ENCODE data around the gene BSND.

BSND gene

GRCh38 chr1:54994355-54994990 lies 4.3 kb upstream of the BSND start:
- no peak for DNase-seq

DNA sequence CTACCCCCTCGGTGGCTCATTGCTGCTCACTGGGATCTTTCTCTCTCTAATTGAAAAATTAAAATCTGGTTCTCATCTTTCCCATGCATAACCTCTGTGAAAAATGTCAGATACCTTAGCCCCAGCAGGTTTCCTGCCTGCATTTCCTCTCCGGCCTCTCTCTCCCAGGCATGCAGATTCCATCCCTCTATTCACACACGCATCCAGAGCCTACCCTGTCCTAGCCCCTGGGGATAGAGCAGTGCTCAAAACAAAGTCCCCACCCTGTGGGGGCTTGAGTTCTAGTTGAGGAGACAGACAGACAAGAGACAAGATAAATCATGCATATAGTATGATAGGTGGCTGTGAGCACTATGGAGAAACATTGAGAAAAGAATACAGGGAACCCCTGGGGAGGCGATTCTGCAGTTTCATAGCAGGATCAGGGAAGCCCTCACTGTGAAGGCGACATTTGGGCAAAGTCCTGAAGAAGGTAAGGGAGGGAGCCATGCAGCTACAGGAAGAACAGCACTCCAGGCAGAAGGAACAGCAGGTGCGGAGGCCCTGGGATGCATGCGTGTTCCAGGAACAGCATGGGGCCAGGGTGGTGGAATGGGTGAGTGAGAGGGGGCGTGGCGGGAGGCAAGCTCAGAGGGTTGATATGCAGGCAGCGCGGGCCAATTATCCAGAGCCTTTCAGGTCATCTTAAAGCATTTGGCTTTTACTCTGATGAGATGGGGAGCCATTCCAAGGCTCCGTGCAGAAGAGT lies 3.5 kb upstream of the BSND start:
- no peak for DNase-seq

GRCh38 chr1:54995835-54996234 lies 2.9 kb upstream of the BSND start:
- DNase-seq = no peak

DNA sequence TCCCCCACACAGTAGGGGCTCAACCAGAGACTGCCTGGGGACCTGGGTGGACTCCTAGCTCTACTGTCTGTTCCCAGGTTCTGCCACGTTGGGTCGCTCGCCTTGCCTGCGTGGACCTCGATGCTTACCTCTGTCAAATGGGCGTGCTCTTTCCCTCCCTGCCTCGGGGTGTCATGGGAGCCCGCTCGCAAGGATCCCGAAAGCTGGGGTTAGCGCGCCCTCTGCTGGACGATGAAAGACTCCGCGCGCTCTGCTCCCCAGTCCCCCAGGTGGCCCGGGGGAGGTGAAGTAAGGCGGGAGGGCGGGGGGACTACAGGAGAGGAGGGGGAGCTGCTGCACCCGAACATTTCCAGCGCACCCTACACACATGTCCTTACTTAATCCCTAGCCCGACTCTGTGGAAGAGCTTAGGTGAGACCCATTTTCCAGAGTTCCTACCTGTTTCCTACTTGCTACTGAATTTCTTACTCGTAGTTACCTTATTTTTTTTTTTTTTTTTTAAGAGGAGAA lies 2.3 kb upstream of the BSND start:
- DNase-seq = peak; percentile 82

- no peak for DNase-seq
Measured at GRCh38 chr1:54996869-54997710, 1.6 kb upstream of the BSND start.

GRCh38 chr1:54997711-54997986 lies 1.1 kb upstream of the BSND start:
- no peak for DNase-seq

DNA sequence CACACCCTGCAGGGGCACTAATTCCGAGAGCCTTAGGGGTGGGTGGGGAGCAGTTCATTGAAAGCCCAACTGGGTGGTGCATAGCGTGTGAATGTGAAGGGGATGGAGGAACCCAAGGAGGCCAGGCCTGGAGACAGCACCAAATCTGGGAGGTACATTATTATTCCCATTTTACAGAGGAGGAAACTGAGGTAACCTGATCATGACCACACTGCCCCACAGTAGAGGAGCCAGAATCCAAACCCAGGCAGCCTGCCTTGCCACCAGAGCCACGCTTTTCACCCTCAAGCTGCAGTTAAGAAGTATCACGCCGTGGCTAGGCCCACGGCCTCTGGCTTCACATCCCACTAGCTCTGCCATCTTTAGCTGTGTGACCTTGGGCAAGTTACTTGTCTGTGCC lies 633 bp upstream of the BSND start:
- no peak for DNase-seq

DNA sequence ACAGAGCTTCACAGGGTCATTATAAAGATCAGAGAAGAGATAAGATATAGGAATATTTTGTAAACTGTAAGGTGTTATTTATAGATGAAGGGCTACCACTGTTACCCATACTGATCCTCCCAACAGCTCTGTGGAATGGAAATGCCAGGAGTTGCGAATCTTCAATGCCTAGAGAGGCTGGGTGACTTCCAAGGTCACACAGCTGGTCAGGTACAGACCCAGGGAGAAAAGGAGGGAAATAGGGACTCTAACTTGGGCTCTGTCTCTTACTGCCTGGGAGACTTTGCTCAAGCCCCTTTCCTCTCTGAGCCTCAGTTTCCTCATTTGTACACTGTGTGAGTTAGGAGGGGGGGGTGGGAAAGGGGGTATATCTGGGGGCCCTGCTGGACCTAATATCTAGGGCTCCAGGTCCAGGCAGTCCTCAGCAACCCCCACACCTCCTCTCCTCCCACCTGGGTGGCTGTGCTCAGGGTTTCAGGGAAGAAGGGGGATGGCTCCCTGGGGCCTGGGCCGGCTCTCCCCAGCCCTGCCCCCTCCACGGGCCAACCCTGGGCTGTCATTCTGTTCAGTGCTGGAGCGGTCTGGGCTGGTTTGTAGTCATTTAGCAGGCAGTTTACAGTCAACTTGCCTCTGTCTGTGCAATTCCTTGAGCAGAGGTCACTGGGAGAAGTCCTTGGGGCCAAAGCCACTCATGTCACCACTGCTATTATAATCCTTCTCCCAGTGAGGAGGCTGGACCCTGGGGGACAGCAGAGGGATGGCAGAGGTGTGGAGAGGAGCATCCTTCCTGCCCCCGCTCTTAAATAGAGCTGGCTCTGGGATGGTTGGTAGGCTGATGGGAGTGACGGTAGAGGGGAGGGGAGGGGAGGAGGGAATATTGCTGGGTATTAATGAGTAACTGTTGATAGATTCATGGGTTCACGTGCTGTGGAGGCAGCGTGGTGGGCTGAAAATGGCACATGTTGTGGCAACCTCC lies 1.7 kb downstream of the BSND start:
- DNase-seq = no peak

DNA sequence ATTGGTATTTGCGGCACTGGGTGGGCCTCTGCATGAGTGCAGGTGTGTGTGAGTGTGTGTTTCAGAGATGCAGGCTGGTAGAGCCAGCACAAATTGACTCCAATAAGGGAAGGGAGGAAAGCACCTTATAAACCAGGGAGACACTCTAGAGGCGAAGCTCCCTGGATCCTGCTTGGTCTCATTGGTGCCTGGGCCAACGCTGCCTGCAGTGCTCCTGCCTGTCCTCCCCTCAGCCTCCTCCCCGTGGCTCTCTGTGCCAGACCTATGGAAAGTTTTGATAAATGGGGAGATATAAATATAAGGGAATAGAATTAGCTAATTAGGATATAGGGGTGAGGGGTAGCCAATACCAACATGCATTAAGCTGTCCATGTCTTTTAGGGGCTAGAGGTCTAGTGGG lies 2.6 kb downstream of the BSND start:
- DNase-seq = no peak

- no peak for DNase-seq
Measured at GRCh38 chr1:55002686-55003085, 4.0 kb downstream of the BSND start.

GRCh38 chr1:55005351-55006140 lies 6.8 kb downstream of the BSND start:
- DNase-seq = no peak

GRCh38 chr1:55006931-55007330 lies 8.2 kb downstream of the BSND start:
- DNase-seq = no peak

DNA sequence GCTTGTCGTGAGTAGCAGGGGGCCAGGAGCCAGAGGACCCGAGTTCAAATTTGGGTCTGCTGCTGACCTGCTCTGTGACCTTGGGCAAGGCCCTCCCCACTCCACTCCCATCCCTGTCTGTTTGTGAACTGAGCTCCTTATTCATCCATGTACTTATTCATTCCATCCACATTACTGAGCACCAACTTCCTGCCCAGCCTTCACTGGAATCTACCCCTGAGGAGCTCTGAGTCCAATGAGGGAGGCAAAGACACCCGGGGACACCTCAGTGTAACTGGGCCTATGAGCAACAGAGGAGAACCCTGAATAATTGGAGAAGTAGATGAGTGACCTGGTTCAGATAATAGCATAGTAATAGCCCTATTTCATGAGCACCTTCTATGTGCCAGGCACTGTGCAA lies 8.9 kb downstream of the BSND start:
- DNase-seq = no peak

GRCh38 chr1:55010194-55010886 lies 11.6 kb downstream of the BSND start:
- DNase-seq = no peak

DNA sequence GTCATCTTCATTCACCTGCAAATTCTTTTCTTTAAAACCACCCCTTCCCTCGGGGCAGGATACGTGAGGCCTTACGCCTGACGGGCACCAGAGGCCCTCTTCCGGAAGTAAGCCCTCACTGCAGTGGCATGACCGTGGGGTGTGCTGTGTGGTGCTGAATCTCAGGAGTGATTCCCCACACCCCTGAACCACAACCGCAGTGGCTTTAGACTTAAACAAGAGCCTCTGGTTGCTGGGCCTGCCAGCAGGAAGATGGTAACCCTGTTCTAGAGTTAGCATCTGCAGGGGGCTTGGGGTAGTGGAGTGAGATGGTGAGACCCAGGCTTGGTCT lies 12.1 kb downstream of the BSND start:
- no peak for DNase-seq

DNA sequence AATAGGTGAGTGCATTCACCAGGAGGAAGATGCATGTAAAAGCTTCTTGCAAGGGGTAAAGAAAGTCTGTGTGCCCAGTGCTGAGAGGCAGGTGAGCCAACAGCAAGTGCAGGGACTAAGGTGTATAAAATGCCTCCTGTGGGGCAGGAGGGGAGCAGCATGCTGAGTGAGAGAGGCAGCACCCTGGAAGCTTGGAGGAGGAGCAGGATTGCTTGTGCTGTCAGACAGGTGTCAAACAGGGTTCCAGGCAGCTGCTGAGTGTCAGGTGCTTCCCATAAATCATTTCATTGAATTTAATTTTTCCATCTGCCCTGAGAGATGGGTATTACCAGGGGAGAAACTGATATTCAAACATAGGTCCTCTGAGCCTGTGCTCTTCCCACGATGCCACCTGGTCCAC lies 13.9 kb downstream of the BSND start:
- no peak for DNase-seq

DNA sequence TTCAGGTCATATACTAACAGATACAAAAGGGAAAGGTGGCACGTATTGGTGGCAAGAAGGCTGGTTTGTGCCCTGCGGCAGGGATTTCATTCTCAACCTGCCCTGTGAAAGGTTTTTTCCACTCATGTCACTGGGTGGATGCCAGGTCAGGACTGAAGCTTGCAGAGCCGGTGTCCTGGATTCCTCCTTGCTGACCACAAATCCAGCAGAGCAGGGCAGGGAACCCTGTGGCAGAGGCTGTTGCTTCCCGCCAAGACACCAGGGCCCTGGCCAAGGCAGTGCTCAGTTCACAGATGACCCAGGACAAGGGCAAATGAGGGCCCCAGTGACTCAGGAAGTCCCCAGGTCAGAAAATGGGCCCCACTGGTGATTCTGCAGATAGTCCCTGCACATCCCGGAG lies 16.4 kb downstream of the BSND start:
- no peak for DNase-seq

GRCh38 chr1:55015731-55016620 lies 17.2 kb downstream of the BSND start:
- no peak for DNase-seq

DNA sequence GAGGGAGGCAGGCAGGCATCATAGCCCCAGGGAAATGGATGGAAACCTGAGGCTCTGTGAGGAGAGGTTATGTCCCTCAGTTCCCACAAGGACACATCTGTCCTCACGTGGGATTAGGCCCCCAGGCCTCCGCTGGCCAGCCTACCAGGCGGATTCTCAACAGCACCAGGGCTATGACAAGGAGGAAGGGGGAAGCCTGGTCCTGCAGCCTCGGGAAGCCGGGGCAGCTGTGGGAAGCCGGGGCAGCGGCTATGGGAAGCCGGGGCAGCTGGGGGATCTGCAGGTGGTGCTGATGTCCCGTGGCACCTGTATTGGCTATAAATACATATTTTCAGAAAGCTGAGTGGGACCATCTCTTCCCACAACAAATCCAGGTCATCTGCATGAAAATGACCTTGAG lies 19.7 kb downstream of the BSND start:
- DNase-seq = no peak

- DNase-seq = peak; percentile 75
Measured at GRCh38 chr1:55021942-55022546, 23.3 kb downstream of the BSND start.

Data from activated CD4-positive, CD25-positive, alpha-beta regulatory T cell treated with anti-CD3 and anti-CD28 coated beads, Interleukin-2, amount 50 U/mL, for 72 hours (primary cell).